D721Med (cell line): Measurements from ENCODE around the gene TMEM82.

Experiments used
- DNase-seq: peaks from one replicate; pipeline ENCODE4 v3.0.0; 2011; ENCODE audit warnings: low spot score; ENCODE audit not compliant: insufficient read length
- FAIRE-seq: peaks from 2 replicates; lab custom pipeline; 2011; peaks lifted over from hg19 to GRCh38; lab: Jason Lieb, UNC
- TF ChIP-seq, protein P1 (sequence below): IDR thresholded peaks from 2 replicates; pipeline ENCODE4 v1.5.1; 2012; ENCODE audit warnings: mild to moderate bottlenecking, control low read depth; ENCODE audit not compliant: insufficient read depth; ENCODE audit errors: missing control alignments

Gene TMEM82

DNA sequence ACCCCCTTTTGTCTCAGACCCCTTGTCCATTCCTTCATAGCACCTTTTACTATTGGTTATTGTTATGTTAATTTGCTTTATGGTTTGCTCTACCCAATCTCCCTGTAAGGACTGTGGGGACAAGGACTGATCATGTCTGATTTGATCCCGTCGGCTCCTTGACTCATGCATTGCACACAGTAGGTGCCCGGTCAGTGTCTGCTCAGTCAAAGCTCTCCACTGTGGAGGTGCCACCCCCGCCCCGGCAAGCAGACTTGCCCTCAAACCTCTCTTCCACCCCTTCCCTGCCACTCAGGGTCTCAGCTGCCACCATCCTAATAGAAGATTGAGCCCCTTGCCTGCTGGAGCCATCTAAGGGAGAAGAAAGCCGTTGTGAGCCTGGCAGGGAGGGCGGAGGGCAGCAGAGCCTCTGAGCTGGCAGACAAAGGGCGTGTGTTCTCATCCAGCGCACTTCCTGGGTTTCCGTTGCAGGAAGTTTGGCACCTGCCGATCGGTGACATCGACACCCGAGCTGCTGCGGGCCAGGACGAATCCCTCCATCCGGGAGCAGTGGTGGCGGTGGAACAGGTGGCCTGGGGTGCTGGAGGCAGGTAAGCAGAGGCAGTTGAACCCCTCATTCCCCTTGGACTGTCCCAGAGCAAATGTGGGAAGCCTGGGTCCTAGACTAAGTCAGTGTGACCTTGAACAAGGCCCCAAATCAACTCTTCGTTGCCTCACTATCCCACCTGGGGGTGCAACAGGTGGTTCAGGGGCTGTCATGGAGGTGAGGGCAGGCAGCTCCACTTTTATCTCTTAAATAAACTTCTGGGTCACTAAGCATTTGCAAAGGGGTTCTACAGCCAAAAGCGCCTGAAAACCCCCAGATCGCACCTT, 14.1 kb downstream of the TMEM82 start:
- TF ChIP-seq, protein P1, sequence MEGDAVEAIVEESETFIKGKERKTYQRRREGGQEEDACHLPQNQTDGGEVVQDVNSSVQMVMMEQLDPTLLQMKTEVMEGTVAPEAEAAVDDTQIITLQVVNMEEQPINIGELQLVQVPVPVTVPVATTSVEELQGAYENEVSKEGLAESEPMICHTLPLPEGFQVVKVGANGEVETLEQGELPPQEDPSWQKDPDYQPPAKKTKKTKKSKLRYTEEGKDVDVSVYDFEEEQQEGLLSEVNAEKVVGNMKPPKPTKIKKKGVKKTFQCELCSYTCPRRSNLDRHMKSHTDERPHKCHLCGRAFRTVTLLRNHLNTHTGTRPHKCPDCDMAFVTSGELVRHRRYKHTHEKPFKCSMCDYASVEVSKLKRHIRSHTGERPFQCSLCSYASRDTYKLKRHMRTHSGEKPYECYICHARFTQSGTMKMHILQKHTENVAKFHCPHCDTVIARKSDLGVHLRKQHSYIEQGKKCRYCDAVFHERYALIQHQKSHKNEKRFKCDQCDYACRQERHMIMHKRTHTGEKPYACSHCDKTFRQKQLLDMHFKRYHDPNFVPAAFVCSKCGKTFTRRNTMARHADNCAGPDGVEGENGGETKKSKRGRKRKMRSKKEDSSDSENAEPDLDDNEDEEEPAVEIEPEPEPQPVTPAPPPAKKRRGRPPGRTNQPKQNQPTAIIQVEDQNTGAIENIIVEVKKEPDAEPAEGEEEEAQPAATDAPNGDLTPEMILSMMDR = no peak
- no peak for FAIRE-seq
- DNase-seq = no peak

DNA sequence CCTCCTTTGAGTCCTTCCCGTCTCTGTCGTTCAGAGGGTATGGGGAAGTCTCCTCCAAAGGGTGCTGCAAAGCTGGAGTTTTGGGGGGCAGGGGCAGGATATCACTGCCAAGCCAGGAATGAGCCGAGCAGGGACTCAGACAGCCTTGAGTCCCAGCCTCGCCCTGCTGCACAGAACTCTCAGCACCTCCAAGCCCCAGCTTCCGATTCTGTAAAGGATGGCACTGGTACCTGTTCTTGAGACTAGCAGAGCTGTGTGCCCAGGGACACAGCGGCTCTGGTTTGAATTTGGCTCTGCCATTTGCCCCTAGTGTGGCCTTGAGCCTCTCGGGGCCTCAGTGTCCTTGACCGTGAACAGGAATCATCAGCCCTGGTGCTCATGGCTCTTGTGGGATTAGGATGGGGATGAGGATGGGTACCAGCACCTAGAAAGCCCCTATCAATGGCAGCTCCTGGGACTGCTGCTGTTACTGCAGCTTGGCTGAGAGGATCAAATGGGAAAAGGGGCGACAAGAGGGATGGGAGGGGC, 14.8 kb downstream of the TMEM82 start:
- TF ChIP-seq, protein P1 = no peak
- no peak for FAIRE-seq
- no peak for DNase-seq

DNA sequence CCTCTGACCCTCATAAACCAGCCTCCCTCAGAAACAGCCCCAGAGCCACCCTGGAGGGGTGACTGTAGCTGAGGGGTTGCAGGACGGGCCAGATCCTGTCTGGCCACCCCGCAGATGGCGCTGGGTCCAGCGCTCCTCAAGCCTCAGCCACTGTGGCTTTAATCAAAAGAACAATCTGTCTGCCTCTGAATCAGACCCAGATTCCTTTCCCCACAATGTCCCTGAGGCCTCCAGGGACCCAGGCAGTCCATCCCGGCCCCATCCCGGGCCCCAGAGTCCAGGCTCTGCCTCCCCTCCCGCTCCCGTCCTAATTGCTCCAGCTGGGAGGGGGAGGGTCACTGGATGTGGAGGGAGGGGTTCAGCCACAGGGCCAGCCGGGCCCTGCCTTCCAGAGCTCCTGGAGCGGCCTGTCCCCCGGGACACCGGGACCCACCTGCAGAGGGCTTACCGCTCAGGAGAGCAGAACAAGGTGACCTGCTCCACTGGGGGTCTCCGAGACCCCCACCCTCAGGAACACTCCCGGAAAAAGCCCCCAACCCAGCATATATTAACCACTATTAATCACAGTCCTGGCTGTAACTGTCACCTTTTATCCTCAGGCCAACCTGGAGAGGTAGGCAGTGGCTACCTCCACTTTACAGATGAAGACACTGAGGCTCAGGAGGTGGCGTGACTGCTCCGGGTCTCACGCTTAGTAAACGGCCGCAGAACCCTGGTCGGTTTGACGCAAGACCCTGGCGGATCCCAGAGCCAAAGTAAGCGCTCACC, 15.5 kb downstream of the TMEM82 start:
- TF ChIP-seq, protein P1 = no peak
- DNase-seq = no peak
- no peak for FAIRE-seq

DNA sequence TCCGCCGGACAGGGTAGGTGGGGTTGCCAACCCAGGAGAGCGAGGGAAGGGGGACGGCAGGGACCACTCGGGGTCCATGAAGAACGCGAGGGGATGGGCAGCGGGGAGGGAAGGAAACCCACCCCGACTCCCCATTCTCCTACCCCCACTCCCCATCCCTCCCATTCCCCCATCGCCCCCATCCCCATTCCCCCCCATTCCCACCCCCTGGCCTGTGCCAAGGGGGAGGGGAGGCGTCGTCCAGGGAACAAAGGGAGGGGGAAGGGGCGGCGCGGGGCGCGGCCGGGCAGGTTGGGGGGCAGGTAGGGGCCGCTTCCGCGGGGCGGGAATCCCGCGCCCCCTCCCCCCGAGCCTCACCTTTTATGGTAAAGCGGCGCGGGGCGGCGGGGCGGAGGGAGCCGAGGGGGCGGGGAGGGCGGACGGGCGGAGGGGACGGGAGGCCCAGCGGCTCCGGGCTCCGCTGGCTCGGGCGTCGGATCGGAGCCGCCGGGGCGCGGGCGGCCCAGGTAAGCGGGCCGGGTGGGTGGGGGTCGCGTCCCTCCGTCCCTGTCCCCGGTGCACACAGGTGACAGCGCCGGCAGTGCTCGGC, 16.1 kb downstream of the TMEM82 start, which contains the start of gene FBLIM1:
Gene FBLIM1 (plus strand): TSS at position 453 of the 589 bp plus-strand sequence. CDS start 6,189 bp downstream, outside the sequence.
- DNase-seq = no peak
- TF ChIP-seq, protein P1 = no peak
- FAIRE-seq = no peak

DNA sequence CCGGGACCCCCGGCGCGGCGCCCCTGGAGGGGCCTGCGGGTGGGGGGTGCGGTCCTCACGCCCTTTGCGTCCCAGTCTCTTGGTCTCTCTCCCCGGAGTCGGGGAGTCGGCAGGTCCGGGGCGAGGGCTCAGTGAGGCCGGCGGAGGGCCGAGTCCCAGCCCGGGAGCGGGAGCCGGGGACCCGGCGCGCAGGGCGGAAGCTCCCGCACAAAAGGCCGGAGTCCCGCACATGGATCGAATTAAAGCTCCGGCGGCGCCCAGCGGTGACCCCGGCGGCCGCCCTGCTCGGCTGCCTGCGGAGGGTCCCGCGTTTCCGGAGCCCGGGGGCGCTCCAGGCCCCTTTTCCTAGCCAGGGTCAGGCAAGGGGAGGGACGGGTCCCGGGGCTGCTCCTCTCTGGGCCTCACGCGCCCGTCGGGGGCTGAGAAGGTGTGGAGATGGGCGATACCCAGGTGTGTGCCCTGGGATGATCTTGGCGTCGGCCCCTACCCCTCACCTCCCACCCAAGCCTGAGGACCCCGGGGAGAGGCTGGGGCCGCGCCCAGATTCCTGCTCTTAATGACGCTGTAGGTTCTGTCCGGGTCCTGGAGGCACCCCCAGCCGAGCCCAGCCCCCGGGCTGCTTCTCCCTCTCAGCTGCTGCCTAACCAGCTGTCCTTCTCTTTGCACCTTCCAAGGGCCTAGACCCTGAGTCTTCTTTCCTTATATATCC, 16.8 kb downstream of the TMEM82 start:
- FAIRE-seq = no peak
- no peak for DNase-seq
- TF ChIP-seq, protein P1 = no peak

DNA sequence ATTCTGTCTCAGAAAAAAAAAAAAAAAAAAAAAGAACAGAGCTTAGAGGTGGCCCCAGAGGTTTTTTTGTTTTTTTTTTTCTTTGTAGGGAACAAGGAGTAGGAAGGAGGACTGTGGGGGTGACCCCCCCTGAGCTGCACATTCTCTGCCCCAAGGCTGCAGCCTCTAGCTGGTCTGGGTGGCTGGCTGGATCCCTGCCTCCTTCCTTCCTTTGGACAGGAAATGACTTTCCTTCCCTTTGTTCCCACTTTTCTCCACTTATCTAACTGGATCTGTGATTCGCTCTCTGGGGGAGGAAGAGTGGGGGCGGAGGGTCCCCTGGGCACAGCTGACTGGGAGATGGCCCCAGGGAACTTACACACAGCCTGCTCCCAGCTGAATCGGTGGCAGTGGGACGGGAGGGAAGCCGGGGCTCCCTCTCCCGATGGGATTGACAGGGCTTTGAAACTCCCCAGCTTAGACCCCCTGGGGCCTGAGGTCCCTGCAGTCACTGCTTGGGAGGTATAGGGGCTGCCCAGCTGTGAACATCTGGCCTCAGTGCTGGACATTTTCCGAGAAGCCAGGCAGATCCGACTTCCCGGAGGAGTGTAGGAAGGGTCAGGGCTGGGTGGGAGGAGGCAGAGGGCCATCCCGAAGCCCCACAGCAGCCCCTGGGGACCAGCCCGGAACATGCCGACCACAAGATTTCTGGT, 18.4 kb downstream of the TMEM82 start:
- FAIRE-seq (no peak), DNase-seq (no peak)
- TF ChIP-seq, protein P1 = no peak
